Mesendoderm (in vitro differentiated cells): ENCODE measurements around the gene GALNT18.

Source experiments
- DNase-seq: peaks from one replicate; pipeline ENCODE4 v3.0.0; 2013
- H2AK5ac ChIP-seq: 2 replicates; pipeline ENCODE4 v1.6.1; 2013; ENCODE audit warnings: low read length, inconsistent platforms
- H2BK120ac ChIP-seq: 2 replicates; pipeline ENCODE4 v1.6.1; 2013; ENCODE audit warnings: low read depth, mild to moderate bottlenecking, low read length, moderate library complexity, mixed read lengths
- H2BK15ac ChIP-seq: replicated peaks from 2 replicates; pipeline ENCODE4 v1.6.1; 2013; ENCODE audit warnings: low read depth, mild to moderate bottlenecking, moderate library complexity
- H2BK5ac ChIP-seq: 2 replicates; pipeline ENCODE4 v1.6.1; 2013; ENCODE audit warnings: low read length, inconsistent platforms
- H3K18ac ChIP-seq: 2 replicates; pipeline ENCODE4 v1.6.1; 2013; ENCODE audit warnings: mild to moderate bottlenecking, low read length, mixed read lengths
- H3K23ac ChIP-seq: one replicate; pipeline ENCODE4 v1.6.1; 2013; ENCODE audit warnings: low read length
- H3K27ac ChIP-seq: 2 replicates; pipeline ENCODE4 v1.5.1; 2013; ENCODE audit warnings: low read depth, mild to moderate bottlenecking, inconsistent platforms, low read length, moderate library complexity
- H3K27me3 ChIP-seq: 2 replicates; pipeline ENCODE4 v1.6.1; 2013; ENCODE audit warnings: low read length, control low read depth, mild to moderate bottlenecking, inconsistent platforms; ENCODE audit not compliant: insufficient read depth, poor library complexity
- H3K36me3 ChIP-seq: 2 replicates; pipeline ENCODE4 v1.6.1; 2013; ENCODE audit warnings: low read length, inconsistent platforms; ENCODE audit not compliant: control insufficient read depth, insufficient read depth
- H3K4ac ChIP-seq: one replicate; pipeline ENCODE4 v1.6.1; 2013; ENCODE audit warnings: low read depth, mild to moderate bottlenecking, low read length, moderate library complexity
- H3K4me1 ChIP-seq: 2 replicates; pipeline ENCODE4 v1.6.1; 2013; ENCODE audit warnings: low read depth, low read length, inconsistent platforms; ENCODE audit not compliant: control insufficient read depth
- H3K4me2 ChIP-seq: 2 replicates; pipeline ENCODE4 v1.6.1; 2013; ENCODE audit warnings: low read length
- H3K4me3 ChIP-seq: 2 replicates; pipeline ENCODE4 v1.5.1; 2013; ENCODE audit warnings: mild to moderate bottlenecking, low read length
- H3K56ac ChIP-seq: one replicate; pipeline ENCODE4 v1.6.1; 2013; ENCODE audit warnings: low read length
- H3K79me1 ChIP-seq: 2 replicates; pipeline ENCODE4 v1.6.1; 2013; ENCODE audit warnings: low read length, inconsistent platforms
- H3K79me2 ChIP-seq: 2 replicates; pipeline ENCODE4 v1.6.1; 2013; ENCODE audit warnings: mild to moderate bottlenecking, low read length; ENCODE audit not compliant: control insufficient read depth, insufficient read depth
- H3K9ac ChIP-seq: 2 replicates; pipeline ENCODE4 v1.6.1; 2013; ENCODE audit warnings: low read length, inconsistent platforms
- H4K5ac ChIP-seq: one replicate; pipeline ENCODE4 v1.6.1; 2013; ENCODE audit warnings: low read length
- H4K8ac ChIP-seq: one replicate; pipeline ENCODE4 v1.6.1; 2013; ENCODE audit warnings: low read depth, mild to moderate bottlenecking, control low read depth, low read length, moderate library complexity
- WGBS: extraction: QIAGEN DNeasy Blood & Tissue Kit; methylation state at CpG from one replicate; pipeline ENCODE4 v1.1.7; 2013; ENCODE audit warnings: low lambda C conversion rate, missing lambda C conversion rate; ENCODE audit not compliant: insufficient coverage; ENCODE audit errors: extremely low coverage; 5-methylcytosine and 5-hydroxymethylcytosine counted together

The GALNT18 gene

DNA sequence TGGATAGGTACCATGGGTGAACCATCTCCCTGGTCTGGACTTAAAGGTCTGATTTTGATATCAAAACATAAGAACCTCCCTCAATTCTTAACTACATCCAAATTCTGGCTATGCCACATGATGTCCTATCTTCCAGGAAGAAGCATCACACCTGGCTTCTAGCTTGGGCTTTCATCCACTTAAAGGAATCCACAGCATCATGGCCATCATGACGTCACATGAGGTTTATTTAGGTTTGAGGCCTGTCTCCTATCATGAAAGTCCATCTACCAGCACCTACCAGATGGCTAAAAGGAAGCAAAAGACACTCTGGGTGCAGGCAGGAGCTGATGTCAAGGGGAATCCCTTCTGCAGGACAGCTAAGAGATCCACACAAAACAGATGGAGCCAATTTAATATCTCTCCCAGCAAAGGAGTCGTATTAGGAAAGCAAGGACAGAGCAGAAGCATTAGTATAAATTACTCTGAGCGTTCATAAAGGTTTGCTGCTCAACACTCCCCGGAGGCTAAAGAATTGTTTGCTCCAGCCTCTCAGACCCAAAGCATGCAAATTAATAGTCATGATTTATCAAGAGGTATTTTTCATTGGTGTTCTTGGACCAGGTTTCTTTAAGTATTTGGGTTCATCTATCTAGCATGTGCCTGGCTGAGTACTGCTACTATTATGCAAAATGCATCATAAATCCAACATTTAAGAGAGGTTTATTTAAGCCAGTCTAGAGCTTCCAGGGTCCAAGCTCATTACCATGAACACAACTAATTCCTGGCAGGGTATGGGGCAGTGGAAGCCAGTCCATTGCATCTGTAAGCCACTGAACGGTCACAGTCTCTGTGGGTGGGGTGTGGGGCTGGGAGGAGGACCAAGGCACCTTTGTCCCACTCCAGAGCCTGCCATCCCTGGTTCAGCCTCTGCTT, 47.2 kb downstream of the GALNT18 start:
- H3K56ac ChIP-seq: no peak overlapping the region
- no peak overlapping the region for H3K4me3 ChIP-seq
- H4K5ac ChIP-seq: no peak overlapping the region
- no peak overlapping the region for H3K4me2 ChIP-seq
- no peak overlapping the region for H2AK5ac ChIP-seq
- H4K8ac ChIP-seq: no peak overlapping the region
- no peak for DNase-seq
- H3K27ac ChIP-seq: no peak overlapping the region
- no peak overlapping the region for H3K18ac ChIP-seq
- no peaks in the 10 kb centered on the region for H3K36me3 ChIP-seq
- no peak overlapping the region for H3K4ac ChIP-seq
- H3K79me2 ChIP-seq: no peaks in the 10 kb centered on the region
- no peak overlapping the region for H3K23ac ChIP-seq
- no peak overlapping the region for H3K9ac ChIP-seq
- no peaks in the 10 kb centered on the region for H3K4me1 ChIP-seq
- H2BK120ac ChIP-seq: no peak overlapping the region
- no CpG with 5 or more reads among the region's 5 CpGs for WGBS
- H3K27me3 ChIP-seq: no peaks in the 10 kb centered on the region
- H2BK5ac ChIP-seq: no peak overlapping the region
- no peak overlapping the region for H2BK15ac ChIP-seq
- H3K79me1 ChIP-seq: no peaks in the 10 kb centered on the region

DNA sequence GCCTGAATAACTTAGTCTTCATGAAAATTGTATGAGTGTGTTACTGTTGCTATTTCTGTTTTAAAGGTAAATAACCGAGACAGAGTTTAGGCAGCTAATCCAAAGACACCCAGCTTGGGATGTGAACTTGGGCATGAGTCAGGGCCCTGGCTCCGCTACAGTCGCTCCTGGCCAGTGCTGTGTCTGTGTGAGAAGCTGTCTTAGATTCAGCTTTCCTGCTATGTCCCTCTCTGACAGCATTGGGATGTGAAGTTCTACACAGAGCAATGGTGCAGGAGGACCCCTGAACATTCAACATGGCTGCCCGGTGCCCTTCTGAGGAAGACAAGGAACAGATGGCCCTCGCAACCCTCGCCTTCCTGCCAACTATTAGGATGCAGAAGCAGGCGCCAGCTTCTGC, 49.4 kb downstream of the GALNT18 start:
- DNase-seq: no peak
- Histone ChIP-seq H3K27me3 (no peaks in the 10 kb centered on the region), H3K56ac (no peak overlapping the region), H3K18ac (no peak overlapping the region), H3K4me2 (no peak overlapping the region), H3K4ac (no peak overlapping the region), H3K27ac (no peak overlapping the region), H2BK15ac (no peak overlapping the region), H3K79me1 (no peaks in the 10 kb centered on the region), H3K4me3 (no peak overlapping the region), H3K4me1 (no peaks in the 10 kb centered on the region), H3K79me2 (no peaks in the 10 kb centered on the region), H4K5ac (no peak overlapping the region), H2AK5ac (no peak overlapping the region), H2BK5ac (no peak overlapping the region), H2BK120ac (no peak overlapping the region), H3K23ac (no peak overlapping the region), H3K9ac (no peak overlapping the region), H3K36me3 (no peaks in the 10 kb centered on the region), H4K8ac (no peak overlapping the region)
- no CpG with 5 or more reads among the region's 7 CpGs for WGBS

DNA sequence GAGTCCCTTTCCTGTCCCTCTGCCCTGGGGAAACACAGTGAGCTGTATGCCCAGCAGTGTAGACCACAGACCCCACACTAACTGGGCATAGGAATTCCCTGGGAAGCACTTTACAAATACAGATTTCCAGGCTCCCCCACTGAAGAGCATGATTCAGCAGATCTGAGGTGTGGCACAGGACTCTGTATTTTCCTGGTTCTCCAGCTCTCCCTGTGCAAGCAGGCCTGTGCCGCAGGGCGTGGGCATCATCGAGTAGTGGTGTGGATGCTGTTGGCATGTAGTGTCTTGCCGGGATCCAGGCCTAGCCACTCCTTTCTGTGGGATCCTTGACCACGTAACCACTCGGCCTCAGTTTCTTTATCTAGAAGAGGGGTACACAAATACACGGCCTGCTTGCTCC, 49.9 kb downstream of the GALNT18 start:
- H3K18ac ChIP-seq: no peak overlapping the region
- H2BK120ac ChIP-seq: no peak overlapping the region
- no peak overlapping the region for H3K4me3 ChIP-seq
- H3K9ac ChIP-seq: no peak overlapping the region
- no peak overlapping the region for H3K27ac ChIP-seq
- no peak overlapping the region for H4K5ac ChIP-seq
- no peaks in the 10 kb centered on the region for H3K27me3 ChIP-seq
- no peak overlapping the region for H2BK15ac ChIP-seq
- no peaks in the 10 kb centered on the region for H3K79me1 ChIP-seq
- no peaks in the 10 kb centered on the region for H3K79me2 ChIP-seq
- H2BK5ac ChIP-seq: no peak overlapping the region
- no CpG with 5 or more reads among the region's 7 CpGs for WGBS
- H4K8ac ChIP-seq: no peak overlapping the region
- H3K4me2 ChIP-seq: no peak overlapping the region
- no peak overlapping the region for H3K56ac ChIP-seq
- no peaks in the 10 kb centered on the region for H3K4me1 ChIP-seq
- H2AK5ac ChIP-seq: no peak overlapping the region
- H3K4ac ChIP-seq: no peak overlapping the region
- H3K23ac ChIP-seq: no peak overlapping the region
- no peaks in the 10 kb centered on the region for H3K36me3 ChIP-seq
- DNase-seq: no peak

DNA sequence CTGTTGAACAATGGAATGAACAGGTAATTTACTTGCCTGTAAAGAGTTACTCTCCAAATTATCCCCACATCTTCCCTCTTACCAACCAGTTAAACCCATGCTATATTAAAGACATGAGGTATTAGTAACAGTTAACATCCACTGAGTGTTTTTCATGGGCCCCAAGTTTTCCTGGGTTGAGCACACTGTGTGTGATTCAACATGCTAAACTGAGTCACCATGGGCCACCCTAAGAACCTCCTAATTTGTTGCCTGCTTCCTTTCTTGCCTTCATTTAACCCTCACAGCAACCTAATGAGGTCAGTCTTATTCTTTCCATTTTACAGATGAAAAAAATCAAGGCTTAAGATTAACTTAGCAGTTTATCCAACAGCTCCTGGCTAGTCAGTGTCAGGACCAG, 51.0 kb downstream of the GALNT18 start:
- no peaks in the 10 kb centered on the region for H3K36me3 ChIP-seq
- no peak overlapping the region for H3K23ac ChIP-seq
- H2AK5ac ChIP-seq: no peak overlapping the region
- no peak overlapping the region for H3K18ac ChIP-seq
- no peak overlapping the region for H3K4me3 ChIP-seq
- DNase-seq: no peak
- no peak overlapping the region for H4K8ac ChIP-seq
- H3K27me3 ChIP-seq: no peaks in the 10 kb centered on the region
- H2BK5ac ChIP-seq: no peak overlapping the region
- H3K9ac ChIP-seq: no peak overlapping the region
- no peak overlapping the region for H3K4me2 ChIP-seq
- no peak overlapping the region for H2BK120ac ChIP-seq
- H2BK15ac ChIP-seq: no peak overlapping the region
- H3K4me1 ChIP-seq: no peaks in the 10 kb centered on the region
- H3K79me2 ChIP-seq: no peaks in the 10 kb centered on the region
- H3K4ac ChIP-seq: no peak overlapping the region
- no peak overlapping the region for H3K56ac ChIP-seq
- H4K5ac ChIP-seq: no peak overlapping the region
- H3K79me1 ChIP-seq: no peaks in the 10 kb centered on the region
- no peak overlapping the region for H3K27ac ChIP-seq

DNA sequence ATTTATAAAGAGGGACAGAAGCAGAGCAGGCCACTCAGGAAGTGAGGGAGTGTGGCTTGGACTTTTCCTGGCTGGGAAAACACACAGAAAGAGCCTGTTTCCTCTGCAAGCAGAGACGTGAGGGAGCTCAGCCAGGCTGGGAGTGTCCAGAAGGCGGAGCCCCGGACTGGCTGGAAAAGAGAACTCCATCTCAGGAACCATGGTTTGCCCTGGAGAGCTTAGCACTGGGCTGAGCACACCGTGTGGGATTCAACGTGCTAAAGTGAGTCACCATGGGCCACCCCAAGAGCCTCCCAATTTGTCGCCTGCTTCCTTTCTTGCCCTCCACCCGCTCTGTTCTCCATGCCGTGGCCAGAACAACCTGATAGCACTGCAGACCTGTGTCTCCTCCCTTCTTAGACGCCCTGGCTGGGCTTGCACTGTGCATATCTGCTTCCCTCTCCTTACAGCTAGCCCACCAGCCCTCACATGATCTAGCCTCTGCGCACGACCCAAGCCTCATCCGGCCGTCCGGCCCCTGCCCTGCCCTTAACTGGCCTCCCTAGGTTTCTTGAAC, 51.8 kb downstream of the GALNT18 start:
- Histone ChIP-seq H3K27me3 (no peaks in the 10 kb centered on the region), H3K56ac (no peak overlapping the region), H2BK15ac (no peak overlapping the region), H3K79me1 (no peaks in the 10 kb centered on the region), H3K4me2 (no peak overlapping the region), H3K36me3 (no peaks in the 10 kb centered on the region), H3K9ac (no peak overlapping the region), H4K8ac (no peak overlapping the region), H3K18ac (no peak overlapping the region), H3K4ac (no peak overlapping the region), H3K79me2 (no peaks in the 10 kb centered on the region), H3K23ac (no peak overlapping the region), H2BK120ac (no peak overlapping the region), H3K27ac (no peak overlapping the region), H2AK5ac (no peak overlapping the region), H3K4me3 (no peak overlapping the region), H3K4me1 (no peaks in the 10 kb centered on the region), H4K5ac (no peak overlapping the region), H2BK5ac (no peak overlapping the region)
- no peak for DNase-seq
- no CpG with 5 or more reads among the region's 14 CpGs for WGBS
